Camera-type eye (tissue), 1 donor: Measurements from ENCODE around the gene BPNT1. TPM values are rescaled to one million over a fixed set of nuclear protein-coding genes. Genes with fewer than 3 reads are reported as not detected.

Experiments used
- total RNA-seq: library from RNA; depleted of rRNA; stranded (reverse); fragments of >200 nt; gene quantifications from one replicate; pipeline ENCODE4 v1.2.3, GENCODE V29; 2014

The BPNT1 gene
- 30.7 TPM for total RNA-seq

GRCh38 chr1:220089650-220090556 lies at the start of gene BPNT1:
BPNT1 (minus strand) TSS chr1:220089788; CDS start chr1:220079846, 9,942 bp downstream.

GRCh38 chr1:220094016-220094911 lies 4.7 kb upstream of the BPNT1 start, which contains the start of gene IARS2:
IARS2 (plus strand) TSS chr1:220094132; CDS start chr1:220094217, 85 bp downstream.

GRCh38 chr1:220046052-220046930 lies 43.3 kb downstream of the BPNT1 start, which contains the start of gene EPRS1:
EPRS1 (minus strand) TSS chr1:220046505; CDS start chr1:220046388, 117 bp downstream.

Other genes with a start within 250 kb of the BPNT1 start
- 6.6 TPM for gene SLC30A10, start 161.2 kb downstream of the BPNT1 start, total RNA-seq
- 129 TPM for gene EPRS1, start 43.3 kb downstream of the BPNT1 start, total RNA-seq
- gene IARS2, start 4.3 kb upstream of the BPNT1 start, total RNA-seq, result 64.0 TPM
- 65.9 TPM for gene RAB3GAP2, start 182.7 kb upstream of the BPNT1 start, total RNA-seq